Keratinocyte (primary cell): ENCODE results near the gene USH1C. TPM values are rescaled to one million over a fixed set of nuclear protein-coding genes. Genes with fewer than 3 reads are reported as not detected.

Experiments used
- DNase-seq: peaks from one replicate; pipeline ENCODE4 v3.0.0-alpha.2; 2011; ENCODE audit warnings: low read depth, missing footprints, low spot score
- FAIRE-seq: peaks from 2 replicates; lab custom pipeline; 2011; peaks lifted over from hg19 to GRCh38; lab: Jason Lieb, UNC
- H2AFZ ChIP-seq: 2 replicates; pipeline ENCODE4 v1.6.0; 2012; ENCODE audit warnings: low read length, control low read depth, inconsistent platforms; ENCODE audit not compliant: control insufficient read depth
- H3K27ac ChIP-seq: 2 replicates; pipeline ENCODE4 v1.5.1; 2011; ENCODE audit warnings: low read length; ENCODE audit not compliant: control insufficient read depth, insufficient read depth
- H3K27me3 ChIP-seq: 3 replicates; pipeline ENCODE4 v1.6.0; 2011; ENCODE audit warnings: low read length; ENCODE audit not compliant: control insufficient read depth, insufficient read depth; ENCODE audit errors: extremely low read depth
- H3K36me3 ChIP-seq, 2 experiments: 2 replicates in 1 of 2; 3 replicates in 1 of 2; pipeline ENCODE4 v1.5.1; 2011; ENCODE audit warnings: low read length in 2 of 2, mild to moderate bottlenecking in 1 of 2; ENCODE audit not compliant: control insufficient read depth in 2 of 2, insufficient read depth in 2 of 2; ENCODE audit errors: extremely low read depth in 1 of 2
- H3K4me1 ChIP-seq: 3 replicates; pipeline ENCODE4 v1.5.1; 2011; ENCODE audit warnings: low read length; ENCODE audit not compliant: control insufficient read depth, insufficient read depth; ENCODE audit errors: extremely low read depth
- H3K4me2 ChIP-seq: 3 replicates; pipeline ENCODE4 v1.6.0; 2011; ENCODE audit warnings: low read depth, low read length; ENCODE audit not compliant: control insufficient read depth, insufficient read depth; ENCODE audit errors: extremely low read depth
- H3K4me3 ChIP-seq, 3 experiments: fragments of 200-600 bp in 1 of 3; sonication (generic) in 1 of 3; 2 replicates in 2 of 3; 3 replicates in 1 of 3; pipeline ENCODE4 v1.5.1; 2011 to 2016; ENCODE audit warnings: low read length in 3 of 3, mild to moderate bottlenecking in 3 of 3, control low read depth in 2 of 3, inconsistent platforms in 1 of 3, low read depth in 1 of 3, mixed read lengths in 1 of 3, mixed run types in 1 of 3, moderate library complexity in 1 of 3; ENCODE audit not compliant: control insufficient read depth in 2 of 3, insufficient read depth in 2 of 3; ENCODE audit errors: extremely low read depth in 1 of 3
- H3K79me2 ChIP-seq: 2 replicates; pipeline ENCODE4 v1.6.0; 2012; ENCODE audit warnings: low read length; ENCODE audit not compliant: control insufficient read depth, insufficient read depth
- H3K9ac ChIP-seq: 3 replicates; pipeline ENCODE4 v1.6.0; 2011; ENCODE audit warnings: low read length; ENCODE audit not compliant: control insufficient read depth, insufficient read depth; ENCODE audit errors: extremely low read depth
- H3K9me1 ChIP-seq: 3 replicates; pipeline ENCODE4 v1.6.0; 2011; ENCODE audit warnings: low read length; ENCODE audit not compliant: control insufficient read depth, insufficient read depth; ENCODE audit errors: extremely low read depth
- H3K9me3 ChIP-seq: 2 replicates; pipeline ENCODE4 v1.5.1; 2012; ENCODE audit warnings: low read depth, low read length; ENCODE audit not compliant: control insufficient read depth
- H4K20me1 ChIP-seq: 3 replicates; pipeline ENCODE4 v1.6.0; 2011; ENCODE audit warnings: low read length; ENCODE audit not compliant: control insufficient read depth, insufficient read depth; ENCODE audit errors: extremely low read depth
- CTCF ChIP-seq, 3 experiments: IDR thresholded peaks in 1 of 3; conservative IDR thresholded peaks in 1 of 3; optimal IDR thresholded peaks in 1 of 3; 2 replicates in 2 of 3; 3 replicates in 1 of 3; pipeline versions ENCODE3 to v1.5.1; 2011; ENCODE audit warnings: low read length in 3 of 3, mild to moderate bottlenecking in 3 of 3, moderate library complexity in 2 of 3, control low read depth in 1 of 3, inconsistent platforms in 1 of 3; ENCODE audit not compliant: insufficient read depth in 2 of 3; ENCODE audit errors: extremely low read depth in 1 of 3
- EZH2 ChIP-seq: IDR thresholded peaks from one replicate; pipeline ENCODE4 v1.6.1; 2012; ENCODE audit warnings: inconsistent platforms, mild to moderate bottlenecking, low read length, moderate library complexity
- dilution Hi-C: fragments of 300-500 bp; cut with MboI; formaldehyde crosslinking; loops from one replicate; pipeline ENCODE4 v1.7.0; 2020; ENCODE audit warnings: low sequenced_read_pairs; ENCODE audit not compliant: extremely low pct_ligation_motif_present
- polyA plus RNA-seq, 5 experiments: library from polyadenylated mRNA; depleted of rRNA in 3 of 5; stranded (reverse) in 3 of 5; stranded (forward) in 1 of 5; unstranded in 1 of 5; fragments of >200 nt; gene quantifications; 1 replicate in 1 of 5; 2 replicates in 3 of 5; 3 replicates in 1 of 5; pipeline versions ENCODE4 v1.2.1 to v1.2.3, GENCODE V29; 2011 to 2012; ENCODE audit warnings: missing spikeins in 2 of 5, low read depth in 1 of 5, low replicate concordance in 1 of 5

USH1C gene
- polyA plus RNA-seq, 1 donor (not counting 4 experiments of a cell fraction or from before 2014, with no cell fraction given) = not detected

GRCh38 chr11:17479284-17480214 lies 64.7 kb downstream of the USH1C start:
- FAIRE-seq = no peak
- dilution Hi-C loops = no loop called here
- peaks cover 44% of the 10 kb centered on the region for H3K27me3 ChIP-seq

GRCh38 chr11:17478070-17478469 lies 66.1 kb downstream of the USH1C start:
- peaks cover 58% of the 10 kb centered on the region for H3K27me3 ChIP-seq
- TF ChIP-seq CTCF (optimal IDR thresholded peaks at IDR 0.05 in 1 of 3, IDR thresholded peaks at IDR 0.05 in 1 of 3, conservative IDR thresholded peaks at IDR 0.05 in 1 of 3; ENCODE audit: extremely low read depth in 1 of 3, insufficient read depth in 2 of 3, low read length in 3 of 3) = no peak
- TF ChIP-seq EZH2 = no peak
- no peaks in the 10 kb centered on the region for H4K20me1 ChIP-seq
- DNase-seq (no peak), FAIRE-seq (no peak)
- H3K4me2 ChIP-seq = no peak overlapping the region
- no peak overlapping the region for H3K9ac ChIP-seq
- H3K9me1 ChIP-seq = no peaks in the 10 kb centered on the region
- no peak overlapping the region for H3K27ac ChIP-seq
- dilution Hi-C loops = no loop called here
- no peaks in the 10 kb centered on the region for H3K9me3 ChIP-seq
- H2AFZ ChIP-seq = no peak overlapping the region
- H3K79me2 ChIP-seq = no peaks in the 10 kb centered on the region
- H3K36me3 ChIP-seq = no peaks in the 10 kb centered on the region
- H3K4me3 ChIP-seq = no peak overlapping the region
- H3K4me1 ChIP-seq = no peaks in the 10 kb centered on the region

More at GRCh38 chr11:17479284-17480214, 64.7 kb downstream of the USH1C start:
- H3K9ac ChIP-seq = no peak overlapping the region
- H3K27ac ChIP-seq = no peak overlapping the region
- H3K4me1 ChIP-seq = no peaks in the 10 kb centered on the region
- H3K4me2 ChIP-seq = no peak overlapping the region
- H2AFZ ChIP-seq = no peak overlapping the region
- DNase-seq = no peak
- H3K79me2 ChIP-seq = no peaks in the 10 kb centered on the region
- no peak overlapping the region for H3K4me3 ChIP-seq
- H3K36me3 ChIP-seq = no peaks in the 10 kb centered on the region
- no peaks in the 10 kb centered on the region for H3K9me1 ChIP-seq
- TF ChIP-seq EZH2 (peak; percentile 24), CTCF (optimal IDR thresholded peaks at IDR 0.05 in 1 of 3, IDR thresholded peaks at IDR 0.05 in 1 of 3, conservative IDR thresholded peaks at IDR 0.05 in 1 of 3; ENCODE audit: extremely low read depth in 1 of 3, insufficient read depth in 2 of 3, low read length in 3 of 3) (no peak)
- H4K20me1 ChIP-seq = no peaks in the 10 kb centered on the region
- H3K9me3 ChIP-seq = no peaks in the 10 kb centered on the region
